WI38 (cell line): ENCODE data around the gene RBMS1.

Source experiments
- H3K4me3 ChIP-seq: 2 replicates; pipeline ENCODE4 v1.5.1; 2011; ENCODE audit warnings: low read depth, mild to moderate bottlenecking, control low read depth, low read length
- CTCF ChIP-seq: IDR thresholded peaks from 2 replicates; pipeline ENCODE4 v1.5.1; 2012; ENCODE audit warnings: low read depth, mild to moderate bottlenecking, control low read depth, low read length

The RBMS1 gene

DNA sequence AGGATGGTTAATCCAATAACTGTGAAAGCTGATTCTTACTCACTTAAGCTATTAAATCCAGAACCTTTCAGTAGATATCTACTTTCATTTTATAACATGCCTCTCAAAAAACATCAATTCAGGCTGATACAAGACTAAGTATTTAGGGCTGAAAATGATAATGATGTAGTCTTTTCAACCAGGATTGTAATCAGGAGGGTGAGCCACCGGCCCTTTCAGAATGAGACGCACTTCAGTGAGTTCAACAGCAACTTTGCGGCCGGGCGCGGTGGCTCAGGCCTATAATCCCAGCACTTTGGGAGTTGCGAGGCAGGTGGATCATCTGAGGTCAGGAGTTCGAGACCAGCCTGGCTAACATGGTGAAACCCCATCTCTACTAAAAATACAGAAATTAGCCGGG, 30.4 kb downstream of the RBMS1 start:
- no peak for TF ChIP-seq CTCF

DNA sequence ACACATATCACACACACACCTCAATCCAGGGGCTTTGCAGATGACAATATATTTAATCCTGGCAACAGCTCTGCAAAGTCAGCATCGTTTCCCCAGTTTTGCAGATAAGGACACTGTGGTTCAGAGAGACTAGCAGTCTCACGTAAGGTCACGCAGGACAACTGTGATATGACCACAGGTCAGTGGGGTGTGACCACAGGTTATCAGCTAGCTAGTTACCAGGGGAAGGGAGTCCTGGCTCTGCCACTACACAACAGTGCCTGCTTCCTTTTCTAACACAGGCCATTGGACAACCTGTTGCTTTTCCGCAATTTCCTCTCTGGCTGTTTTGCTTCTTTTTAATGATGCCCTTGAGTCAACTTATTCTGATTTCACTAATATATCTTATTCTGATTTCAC, 33.3 kb downstream of the RBMS1 start:
- TF ChIP-seq CTCF = no peak
- no peak overlapping the region for H3K4me3 ChIP-seq

More for the DNA sequence above, 30.4 kb downstream of the RBMS1 start:
- H3K4me3 ChIP-seq = no peak overlapping the region

DNA sequence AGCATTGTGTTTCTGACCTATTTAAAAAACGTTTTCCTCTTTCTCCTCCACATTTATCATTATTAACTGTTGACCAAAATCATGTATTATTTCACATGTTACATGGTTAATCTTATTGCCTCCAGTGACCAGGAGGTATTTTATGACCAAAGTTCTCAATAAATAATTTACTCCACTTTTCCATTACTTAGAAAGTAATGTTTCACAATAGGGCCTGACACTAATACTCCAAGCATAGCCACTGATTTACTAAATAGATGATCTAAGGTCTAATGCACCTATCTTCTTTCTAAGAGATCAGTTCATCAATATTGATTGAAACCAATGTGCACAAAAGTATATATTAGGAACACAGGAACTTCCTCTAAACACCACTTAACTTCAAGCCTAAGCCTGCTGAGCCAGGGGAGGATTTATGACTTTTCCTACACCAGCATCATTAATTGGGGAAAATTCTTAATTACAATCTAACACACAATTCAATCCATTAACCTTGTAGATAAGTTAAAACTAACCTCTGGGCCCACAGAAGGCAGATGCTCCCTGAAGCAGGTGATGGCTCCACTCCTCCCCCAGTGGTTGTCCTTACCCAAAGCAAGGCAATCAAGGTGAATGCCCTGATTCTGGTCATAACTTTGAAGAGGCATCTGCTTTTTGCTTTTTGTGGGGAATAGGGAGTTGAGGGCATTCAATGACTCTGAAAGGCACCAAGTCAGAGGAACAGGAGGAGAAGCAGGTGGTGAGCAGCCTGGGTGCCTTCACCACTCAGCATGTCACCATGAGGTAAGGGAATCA, 33.9 kb downstream of the RBMS1 start:
- TF ChIP-seq CTCF = no peak
- H3K4me3 ChIP-seq = no peak overlapping the region

DNA sequence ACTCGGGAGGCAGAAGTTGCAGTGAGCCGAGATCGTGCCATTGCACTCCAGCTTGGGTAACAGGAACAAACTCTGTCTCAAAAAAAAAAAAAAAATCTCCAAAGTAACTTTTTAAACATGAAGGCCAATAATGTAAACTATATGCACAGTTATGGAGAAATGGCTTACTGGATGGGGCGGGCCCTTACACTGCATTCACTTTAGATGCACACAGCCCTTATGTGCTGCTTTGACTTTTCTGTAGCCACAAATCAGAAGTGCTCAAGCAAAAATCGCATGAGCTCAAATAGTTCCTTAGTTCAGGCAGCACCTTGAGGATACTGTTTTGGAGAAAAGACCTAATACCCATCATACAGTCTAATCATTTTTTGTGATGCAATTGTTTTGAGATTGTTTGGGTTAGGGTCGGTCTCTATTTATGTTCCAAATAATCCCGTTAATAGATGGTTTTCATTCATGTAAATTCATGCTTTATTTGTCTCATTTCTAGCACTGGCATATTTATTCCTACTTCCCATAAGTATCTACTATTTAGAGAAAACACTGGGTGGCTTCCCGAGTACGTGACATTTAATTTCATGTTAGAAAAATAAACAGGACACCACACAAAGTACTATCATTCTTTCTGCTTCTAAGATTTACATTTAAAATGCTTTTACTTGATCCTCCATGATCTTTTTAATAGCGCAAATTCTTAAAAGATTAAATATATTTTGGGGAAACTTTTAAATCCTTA, 34.7 kb downstream of the RBMS1 start:
- no peak overlapping the region for H3K4me3 ChIP-seq

GRCh38 chr2:160457588-160457987, 36.0 kb downstream of the RBMS1 start:
- no peak for TF ChIP-seq CTCF
- H3K4me3 ChIP-seq = no peak overlapping the region

More for the DNA sequence above, 34.7 kb downstream of the RBMS1 start:
- no peak for TF ChIP-seq CTCF

GRCh38 chr2:160454070-160454797, 39.4 kb downstream of the RBMS1 start:
- TF ChIP-seq CTCF = no peak
- H3K4me3 ChIP-seq = no peak overlapping the region
